Neural progenitor cell (in vitro differentiated cells): ENCODE measurements around the gene REXO1.

Experiments
- CTCF ChIP-seq: fragments of 200-600 bp; sonication (generic); IDR thresholded peaks from 2 replicates; pipeline ENCODE4 v1.5.1; 2017; ENCODE audit warnings: antibody characterized with exemption, mild to moderate bottlenecking
- EZH2phosphoT487 ChIP-seq: fragments of 200-600 bp; sonication (generic); IDR thresholded peaks from 2 replicates; pipeline ENCODE4 v1.6.1; 2017; ENCODE audit warnings: antibody characterized with exemption

- TF ChIP-seq EZH2phosphoT487 (no peak), CTCF (no peak)
Observed at GRCh38 chr19:1880611-1881392, 32.5 kb upstream of the REXO1 start.
